IMR-90 (cell line): Measurements from ENCODE around the gene CDK14. TPM values are rescaled to one million over a fixed set of nuclear protein-coding genes. Genes with fewer than 3 reads are reported as not detected.

Experiments
- ATAC-seq: fragments of 200-7000 bp; cut with Tn5 transposase; 2 replicates; pipeline ENCODE4 v1.9.1; 2020; ENCODE audit warnings: low read depth, mild to moderate bottlenecking, moderate library complexity
- BruUV-seq: library from RNA; stranded (reverse); fragments of 400-500 nt; replicated peaks from 2 replicates; lab custom pipeline; 2021; lab: Mats Ljungman, UMichigan
- CTCF ChIA-PET: fragments of 300-600 bp; formaldehyde crosslinking; extraction: SDS; loops from one replicate; lab custom pipeline; 2021; ENCODE audit warnings: antibody characterized with exemption; lab: Yijun Ruan, JAX
- POLR2A ChIA-PET: fragments of 300-600 bp; sonication (Branson Sonifier 250); formaldehyde crosslinking; loops from one replicate; lab custom pipeline; 2022; ENCODE audit warnings: antibody characterized with exemption; ENCODE audit not compliant: unreplicated experiment; lab: Charles Lee
- DNase-seq: peaks from one replicate; pipeline ENCODE4 v3.0.0; 2013
- H2AFZ ChIP-seq: replicated peaks from 2 replicates; pipeline ENCODE3; 2013; ENCODE audit warnings: low read length, mild to moderate bottlenecking; ENCODE audit not compliant: poor library complexity
- H2AK5ac ChIP-seq: 2 replicates; pipeline ENCODE4 v1.6.1; 2013; ENCODE audit warnings: low read depth, low read length, inconsistent platforms
- H2AK9ac ChIP-seq: replicated peaks from 2 replicates; pipeline ENCODE3; 2013; ENCODE audit warnings: mild to moderate bottlenecking, low read depth, low read length, moderate library complexity; ENCODE audit not compliant: poor library complexity
- H2BK120ac ChIP-seq: 2 replicates; pipeline ENCODE4 v1.6.1; 2013; ENCODE audit warnings: low read depth, low read length, inconsistent platforms
- H2BK15ac ChIP-seq: 3 replicates; pipeline ENCODE4 v1.6.1; 2013; ENCODE audit warnings: low read depth, low read length, inconsistent platforms
- H2BK20ac ChIP-seq: 2 replicates; pipeline ENCODE4 v1.6.1; 2013; ENCODE audit warnings: low read depth, mild to moderate bottlenecking, inconsistent platforms, low read length, moderate library complexity
- H2BK5ac ChIP-seq: 2 replicates; pipeline ENCODE4 v1.6.1; 2013; ENCODE audit warnings: mild to moderate bottlenecking, low read depth, low read length, inconsistent platforms; ENCODE audit not compliant: poor library complexity, severe bottlenecking
- H3K14ac ChIP-seq: replicated peaks from 2 replicates; pipeline ENCODE4 v1.6.1; 2013; ENCODE audit warnings: low read depth, low read length, inconsistent platforms
- H3K18ac ChIP-seq: 2 replicates; pipeline ENCODE4 v1.6.1; 2013; ENCODE audit warnings: low read depth, low read length, control low read depth
- H3K23ac ChIP-seq: 2 replicates; pipeline ENCODE4 v1.6.1; 2013; ENCODE audit warnings: low read depth, low read length, inconsistent platforms
- H3K27ac ChIP-seq: 2 replicates; pipeline ENCODE4 v1.5.1; 2013; ENCODE audit warnings: mild to moderate bottlenecking, control low read depth, low read length; ENCODE audit not compliant: insufficient read depth
- H3K27me3 ChIP-seq: 2 replicates; pipeline ENCODE4 v1.6.1; 2013; ENCODE audit warnings: low read length; ENCODE audit not compliant: control insufficient read depth, insufficient read depth
- H3K36me3 ChIP-seq: 2 replicates; pipeline ENCODE4 v1.6.1; 2013; ENCODE audit warnings: low read length, mixed read lengths; ENCODE audit not compliant: control insufficient read depth, insufficient read depth
- H3K4ac ChIP-seq: 2 replicates; pipeline ENCODE4 v1.6.1; 2013; ENCODE audit warnings: low read depth, low read length, inconsistent platforms
- H3K4me1 ChIP-seq: 2 replicates; pipeline ENCODE4 v1.6.1; 2013; ENCODE audit warnings: low read length, mixed read lengths; ENCODE audit not compliant: control insufficient read depth, insufficient read depth
- H3K4me2 ChIP-seq: 2 replicates; pipeline ENCODE4 v1.6.1; 2013; ENCODE audit warnings: low read depth, mild to moderate bottlenecking, control low read depth, low read length, moderate library complexity
- H3K4me3 ChIP-seq: 2 replicates; pipeline ENCODE4 v1.5.1; 2013; ENCODE audit warnings: low read depth, mild to moderate bottlenecking, control low read depth, low read length, moderate library complexity; ENCODE audit not compliant: insufficient read depth
- H3K56ac ChIP-seq: 2 replicates; pipeline ENCODE4 v1.6.1; 2013; ENCODE audit warnings: low read length, inconsistent platforms; ENCODE audit not compliant: insufficient read depth; ENCODE audit errors: extremely low read depth
- H3K79me1 ChIP-seq, 2 experiments: 2 replicates each; pipeline ENCODE4 v1.6.1; 2013; ENCODE audit warnings: low read length in 2 of 2, inconsistent platforms in 1 of 2, low read depth in 1 of 2
- H3K9ac ChIP-seq: 2 replicates; pipeline ENCODE4 v1.6.1; 2013; ENCODE audit warnings: low read depth, low read length, control low read depth
- H3K9me1 ChIP-seq: 2 replicates; pipeline ENCODE4 v1.6.1; 2013; ENCODE audit warnings: low read length, inconsistent platforms; ENCODE audit not compliant: insufficient read depth
- H3K9me3 ChIP-seq: 2 replicates; pipeline ENCODE4 v1.6.1; 2013; ENCODE audit warnings: low read length; ENCODE audit not compliant: control insufficient read depth, insufficient read depth
- H4K20me1 ChIP-seq: 2 replicates; pipeline ENCODE4 v1.6.1; 2013; ENCODE audit warnings: low read length, inconsistent platforms; ENCODE audit not compliant: insufficient read depth
- H4K5ac ChIP-seq: 2 replicates; pipeline ENCODE4 v1.6.1; 2013; ENCODE audit warnings: mild to moderate bottlenecking, low read depth, low read length, control low read depth
- H4K8ac ChIP-seq, 2 experiments: 2 replicates each; pipeline ENCODE4 v1.6.1; 2013; ENCODE audit warnings: low read depth in 2 of 2, low read length in 2 of 2, control low read depth in 1 of 2, inconsistent platforms in 1 of 2
- H4K91ac ChIP-seq: 2 replicates; pipeline ENCODE4 v1.6.1; 2013; ENCODE audit warnings: low read depth, low read length, inconsistent platforms; ENCODE audit not compliant: insufficient read depth
- CTCF ChIP-seq: conservative IDR thresholded peaks from 2 replicates; pipeline ENCODE4 v1.5.1; 2012; ENCODE audit warnings: mild to moderate bottlenecking, low read depth, low read length, improper control_type of control experiment
- WGBS, 2 experiments: methylation state at CpG; one replicate each; pipeline versions ENCODE4 v1.1.5 to v1.1.7; 2013; ENCODE audit warnings: missing lambda C conversion rate in 2 of 2; ENCODE audit not compliant: insufficient read length in 1 of 2; ENCODE audit errors: extremely low coverage in 2 of 2; 5-methylcytosine and 5-hydroxymethylcytosine counted together
- dilution Hi-C: fragments of 300-500 bp; cut with HindIII; formaldehyde crosslinking; loops from one replicate; pipeline ENCODE4 v1.14.3; 2018; ENCODE audit warnings: low sequenced_read_pairs; ENCODE audit not compliant: unreplicated experiment
- in situ Hi-C: fragments of 300-500 bp; cut with MboI; formaldehyde crosslinking; loops from 3 replicates; pipeline ENCODE4 v1.14.3; 2019; ENCODE audit warnings: low sequenced_read_pairs, inconsistent platforms, mixed read lengths
- intact Hi-C: fragments of 100-400 bp; cut with micrococcal nuclease; formaldehyde crosslinking; loops from 2 replicates; pipeline ENCODE4 v1.10.0; 2022
- polyA plus RNA-seq, 3 experiments: library from polyadenylated mRNA; depleted of rRNA; stranded (reverse); fragments of >200 nt; gene quantifications; 2 replicates each; pipeline ENCODE4 v1.2.3, GENCODE V29; 2012; ENCODE audit warnings: low replicate concordance in 1 of 3
- total RNA-seq: library from RNA; depleted of rRNA; stranded (reverse); fragments of >200 nt; gene quantifications from 2 replicates; pipeline ENCODE4 v1.2.3, GENCODE V29; 2012

Gene CDK14
- total and polyA plus RNA-seq, 2 of the 4 experiments (the other 2 are of a cell fraction) = 10.1 to 29.6 TPM

DNA sequence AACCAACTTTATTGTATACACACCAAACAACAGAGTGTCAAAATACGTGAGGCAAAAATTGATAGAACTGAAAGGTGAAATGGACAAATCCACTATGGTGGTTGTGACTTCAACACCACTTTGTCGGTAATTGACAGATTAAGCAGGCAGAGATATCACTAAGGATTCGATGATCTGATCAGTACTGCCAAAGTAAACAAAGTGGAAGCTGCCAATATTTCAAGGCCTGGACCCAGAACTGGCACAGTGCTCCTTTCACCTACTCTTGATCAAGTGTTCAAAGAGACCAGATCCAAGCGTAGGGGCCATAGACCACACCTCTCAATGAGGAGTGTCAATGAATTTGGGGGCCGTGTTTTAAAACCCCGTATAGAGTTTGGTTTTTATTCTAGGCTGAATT lies 167.0 kb downstream of the CDK14 start:
- no peak overlapping the region for H4K5ac ChIP-seq
- H2BK20ac ChIP-seq = no peak overlapping the region
- in situ Hi-C loops (no loop called here), dilution Hi-C loops (no loop called here), intact Hi-C loops (loop anchor here (10.0 kb wide), 1 partner anchor 308 kb away; no protein-coding TSS in a partner anchor)
- H3K9ac ChIP-seq = no peak overlapping the region
- H3K9me1 ChIP-seq = peaks cover 4% of the 10 kb centered on the region; the same call in 1 of the 2 replicates
- no peak overlapping the region for H3K4ac ChIP-seq
- H3K27me3 ChIP-seq = no peaks in the 10 kb centered on the region
- no peak overlapping the region for H2AK9ac ChIP-seq
- no peak for ATAC-seq
- no peak overlapping the region for H3K14ac ChIP-seq
- no CpG with 5 or more reads among the region's 6 CpGs for WGBS, 2 experiments
- no peaks in the 10 kb centered on the region for H3K9me3 ChIP-seq
- no peaks in the 10 kb centered on the region for H4K20me1 ChIP-seq
- no peaks in the 10 kb centered on the region for H3K36me3 ChIP-seq
- H3K4me3 ChIP-seq = no peak overlapping the region
- H2BK5ac ChIP-seq = no peak overlapping the region
- no peak overlapping the region for H2AK5ac ChIP-seq
- no peak overlapping the region for H3K23ac ChIP-seq
- H2AFZ ChIP-seq = no peak overlapping the region
- H2BK120ac ChIP-seq = no peak overlapping the region
- no peak for DNase-seq
- no peak overlapping the region for H3K18ac ChIP-seq
- no peak overlapping the region for H3K56ac ChIP-seq
- H3K4me2 ChIP-seq = no peak overlapping the region
- H2BK15ac ChIP-seq = no peak overlapping the region
- H4K91ac ChIP-seq = no peak overlapping the region
- H4K8ac ChIP-seq = no peak overlapping the region
- TF ChIP-seq CTCF = no peak
- ChIA-PET POLR2A (no interaction called here), CTCF (no interaction called here)
- H3K79me1 ChIP-seq = peaks cover 0 to 5% of the 10 kb centered on the region in 2 experiments; a peak in 2 of 4 replicates
- no peak overlapping the region for H3K27ac ChIP-seq
- no TSS peak for BruUV-seq
- peaks cover 5% of the 10 kb centered on the region; the same call in 1 of the 2 replicates for H3K4me1 ChIP-seq
